ENCODE results near the gene ITPK1. TPM values are rescaled to one million over a fixed set of nuclear protein-coding genes. Genes with fewer than 3 reads are reported as not detected.

Gene ITPK1
- total RNA-seq, 3 donors from 2014 or later (not counting 1 experiment from before 2014, with no cell fraction given), result 73.2 to 74.8 (median 74.4) TPM

GRCh38 chr14:93044556-93044955, 71.2 kb downstream of the ITPK1 start:
- Mint-ChIP-seq H3K4me3 (peak overlapping the region; percentile 35), H3K27me3 (ENCODE audit: low read depth in 2 of 2) (no peaks in the 10 kb centered on the region), H3K27ac (peak overlapping the region; percentile 62), H3K36me3 (no peaks in the 10 kb centered on the region), H3K4me1 (peaks cover 73 to 77% of the 10 kb centered on the region in 2 donors), H3K9me3 (no peaks in the 10 kb centered on the region)
- ATAC-seq, result peak; percentile 31 to 68 (median 59)
- no peak for TF ChIP-seq CTCF (IDR thresholded peaks at IDR 0.05)
- H3K27me3 ChIP-seq (ENCODE audit: control insufficient read depth, insufficient read depth, low read length), result no peaks in the 10 kb centered on the region
- H3K36me3 ChIP-seq (ENCODE audit: control insufficient read depth, insufficient read depth, low read length), result no peaks in the 10 kb centered on the region
- H3K4me1 ChIP-seq (ENCODE audit: control insufficient read depth, insufficient read depth, low read length), result peaks cover 70% of the 10 kb centered on the region
- H3K4me3 ChIP-seq (ENCODE audit: low read length), result no peak overlapping the region
- no peak for DNase-seq
- H3K27ac ChIP-seq (ENCODE audit: low read length), result peak overlapping the region; percentile 46
- no peaks in the 10 kb centered on the region for H3K9me3 ChIP-seq (ENCODE audit: control insufficient read depth, insufficient read depth, low read length)
- WGBS (ENCODE audit: insufficient coverage), result 32% methylated on average over 9 of the region's 9 CpGs
- intact Hi-C loops (cut with micrococcal nuclease), result no loop called here

GRCh38 chr14:93044121-93044520, 71.6 kb downstream of the ITPK1 start:
- no peak for TF ChIP-seq CTCF (IDR thresholded peaks at IDR 0.05)
- WGBS (ENCODE audit: insufficient coverage), result 97% methylated on average over 7 of the region's 7 CpGs
- peak overlapping the region; percentile 35 for H3K4me3 Mint-ChIP-seq

GRCh38 chr14:93042968-93043940, 72.5 kb downstream of the ITPK1 start:
- Mint-ChIP-seq H3K4me1 (peaks cover 76 to 84% of the 10 kb centered on the region in 2 donors), H3K27ac (peak overlapping the region; percentile 54 to 62), H3K9me3 (no peaks in the 10 kb centered on the region), H3K27me3 (ENCODE audit: low read depth in 2 of 2) (no peaks in the 10 kb centered on the region), H3K4me3 (peak overlapping the region; percentile 32), H3K36me3 (no peaks in the 10 kb centered on the region)
- Histone ChIP-seq H3K4me1 (ENCODE audit: control insufficient read depth, insufficient read depth, low read length) (peaks cover 74% of the 10 kb centered on the region), H3K27me3 (ENCODE audit: control insufficient read depth, insufficient read depth, low read length) (no peaks in the 10 kb centered on the region), H3K36me3 (ENCODE audit: control insufficient read depth, insufficient read depth, low read length) (no peaks in the 10 kb centered on the region), H3K9me3 (ENCODE audit: control insufficient read depth, insufficient read depth, low read length) (no peaks in the 10 kb centered on the region), H3K4me3 (ENCODE audit: low read length) (no peak overlapping the region), H3K27ac (ENCODE audit: low read length) (no peak overlapping the region)
- peak in 1 of 3 donors; percentile 41 for ATAC-seq
- DNase-seq, result no peak
- intact Hi-C loops (cut with micrococcal nuclease), result no loop called here
- TF ChIP-seq CTCF (IDR thresholded peaks at IDR 0.05), result no peak
- WGBS (ENCODE audit: insufficient coverage), result 78% methylated on average over 13 of the region's 13 CpGs

More at GRCh38 chr14:93044121-93044520, 71.6 kb downstream of the ITPK1 start:
- intact Hi-C loops (cut with micrococcal nuclease), result no loop called here
- no peak overlapping the region for H3K4me3 ChIP-seq (ENCODE audit: low read length)
- no peaks in the 10 kb centered on the region for H3K36me3 Mint-ChIP-seq
- H3K4me1 ChIP-seq (ENCODE audit: control insufficient read depth, insufficient read depth, low read length), result peaks cover 74% of the 10 kb centered on the region
- DNase-seq, result no peak
- H3K27me3 Mint-ChIP-seq (ENCODE audit: low read depth in 2 of 2), result no peaks in the 10 kb centered on the region
- no peak for ATAC-seq
- no peaks in the 10 kb centered on the region for H3K9me3 ChIP-seq (ENCODE audit: control insufficient read depth, insufficient read depth, low read length)
- peaks cover 74 to 80% of the 10 kb centered on the region in 2 donors for H3K4me1 Mint-ChIP-seq
- peak overlapping the region; percentile 62 for H3K27ac Mint-ChIP-seq
- H3K27ac ChIP-seq (ENCODE audit: low read length), result no peak overlapping the region
- no peaks in the 10 kb centered on the region for H3K36me3 ChIP-seq (ENCODE audit: control insufficient read depth, insufficient read depth, low read length)
- H3K9me3 Mint-ChIP-seq, result no peaks in the 10 kb centered on the region
- H3K27me3 ChIP-seq (ENCODE audit: control insufficient read depth, insufficient read depth, low read length), result no peaks in the 10 kb centered on the region
